Cardiac muscle cell (in vitro differentiated cells and primary cell): Measurements from ENCODE around the gene ADAR. TPM values are rescaled to one million over a fixed set of nuclear protein-coding genes. Genes with fewer than 3 reads are reported as not detected.

Experiments
- DNase-seq, 2 donors: peaks; one replicate each; pipeline versions ENCODE4 v3.0.0 to v3.0.0-alpha.2; 2010 to 2017; ENCODE audit warnings: low read depth in 1 of 2, low spot score in 1 of 2
- H3K27ac ChIP-seq: fragments of 200-600 bp; sonication (generic); 2 replicates; pipeline ENCODE4 v1.5.1; 2016
- H3K27me3 ChIP-seq: fragments of 200-600 bp; sonication (generic); 2 replicates; pipeline ENCODE4 v1.6.0; 2016; ENCODE audit warnings: control low read depth
- H3K36me3 ChIP-seq: fragments of 200-600 bp; sonication (generic); 2 replicates; pipeline ENCODE4 v1.5.1; 2016; ENCODE audit warnings: control low read depth
- H3K4me1 ChIP-seq: fragments of 200-600 bp; sonication (generic); 2 replicates; pipeline ENCODE4 v1.8.1; 2017; ENCODE audit warnings: low read depth, mild to moderate bottlenecking, mixed run types
- H3K4me3 ChIP-seq: fragments of 200-600 bp; sonication (generic); 2 replicates; pipeline ENCODE4 v1.5.1; 2016; ENCODE audit warnings: mild to moderate bottlenecking
- H3K9me3 ChIP-seq: fragments of 200-600 bp; sonication (generic); 2 replicates; pipeline ENCODE4 v1.5.1; 2017; ENCODE audit warnings: low read depth, mild to moderate bottlenecking, control low read depth
- polyA plus RNA-seq: library from polyadenylated mRNA; unstranded; fragments of >200 nt; fragmentation: Nextera tagmentation; extraction: Ambion mirVana; gene quantifications from 2 replicates; pipeline ENCODE4 v1.2.1, GENCODE V29; 2016
- total RNA-seq: library from RNA; depleted of rRNA; stranded (reverse); fragments of >200 nt; gene quantifications from 2 replicates; pipeline ENCODE4 v1.2.3, GENCODE V29; 2016
- TF ChIP-seq, protein P1 (sequence below): IDR thresholded peaks from 2 replicates; pipeline ENCODE4 v1.5.1; 2012; ENCODE audit warnings: low read depth, mild to moderate bottlenecking, low read length

The ADAR gene
- total and polyA plus RNA-seq, 2 experiments from 2014 or later: 47.5 to 74.3 TPM

DNA sequence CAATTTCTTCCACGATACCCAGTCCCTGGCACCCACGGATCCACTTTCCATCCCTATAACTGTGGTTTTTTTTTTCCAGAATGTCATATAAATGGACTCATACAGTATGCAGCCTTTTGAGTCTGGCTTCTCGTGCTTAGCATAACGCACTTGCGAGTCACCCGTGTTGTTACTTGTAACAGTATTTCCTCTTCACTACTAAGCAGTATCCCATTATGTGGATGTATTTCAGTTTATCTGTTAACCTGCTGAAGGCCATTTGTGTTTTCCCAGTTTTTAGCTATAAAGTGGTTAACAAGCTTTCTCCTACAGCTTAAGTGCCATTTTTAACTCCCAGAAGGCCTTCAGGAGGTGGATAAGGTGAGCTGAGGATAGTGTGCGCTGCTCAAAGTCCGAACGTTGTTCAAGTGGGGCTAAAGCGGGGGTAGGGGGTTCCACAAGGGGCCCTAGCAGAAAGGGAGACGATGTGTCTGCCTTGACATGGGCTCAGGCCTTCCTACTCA lies 829 bp downstream of the ADAR start:
- Histone ChIP-seq H3K9me3 (no peaks in the 10 kb centered on the region), H3K27ac (peak overlapping the region; percentile 95), H3K36me3 (no peaks in the 10 kb centered on the region), H3K27me3 (no peaks in the 10 kb centered on the region), H3K4me3 (peak overlapping the region; percentile 61), H3K4me1 (no peaks in the 10 kb centered on the region)
- DNase-seq: peak in 1 of 2 donors; percentile 52
- TF ChIP-seq, protein P1, sequence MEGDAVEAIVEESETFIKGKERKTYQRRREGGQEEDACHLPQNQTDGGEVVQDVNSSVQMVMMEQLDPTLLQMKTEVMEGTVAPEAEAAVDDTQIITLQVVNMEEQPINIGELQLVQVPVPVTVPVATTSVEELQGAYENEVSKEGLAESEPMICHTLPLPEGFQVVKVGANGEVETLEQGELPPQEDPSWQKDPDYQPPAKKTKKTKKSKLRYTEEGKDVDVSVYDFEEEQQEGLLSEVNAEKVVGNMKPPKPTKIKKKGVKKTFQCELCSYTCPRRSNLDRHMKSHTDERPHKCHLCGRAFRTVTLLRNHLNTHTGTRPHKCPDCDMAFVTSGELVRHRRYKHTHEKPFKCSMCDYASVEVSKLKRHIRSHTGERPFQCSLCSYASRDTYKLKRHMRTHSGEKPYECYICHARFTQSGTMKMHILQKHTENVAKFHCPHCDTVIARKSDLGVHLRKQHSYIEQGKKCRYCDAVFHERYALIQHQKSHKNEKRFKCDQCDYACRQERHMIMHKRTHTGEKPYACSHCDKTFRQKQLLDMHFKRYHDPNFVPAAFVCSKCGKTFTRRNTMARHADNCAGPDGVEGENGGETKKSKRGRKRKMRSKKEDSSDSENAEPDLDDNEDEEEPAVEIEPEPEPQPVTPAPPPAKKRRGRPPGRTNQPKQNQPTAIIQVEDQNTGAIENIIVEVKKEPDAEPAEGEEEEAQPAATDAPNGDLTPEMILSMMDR: no peak

DNA sequence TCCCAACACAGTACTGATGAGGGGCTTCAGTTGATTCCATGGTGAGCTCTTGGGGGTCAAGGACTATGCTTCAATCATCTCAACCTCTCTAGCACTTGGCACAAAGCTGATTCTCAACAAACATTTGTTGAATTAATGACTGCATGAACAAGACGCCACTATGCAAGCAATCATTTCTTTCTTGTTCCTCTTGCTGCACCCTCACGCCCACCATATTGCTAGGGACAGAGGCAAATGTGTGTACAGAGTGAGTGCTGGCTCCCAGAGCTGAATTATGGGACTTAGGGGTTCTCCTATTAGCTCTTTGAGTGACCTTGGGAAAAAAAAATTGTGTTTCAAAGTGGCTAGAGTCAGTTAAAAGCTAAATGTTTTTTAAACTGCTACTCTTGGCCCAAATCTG lies 2.5 kb downstream of the ADAR start:
- Histone ChIP-seq H3K27me3 (no peaks in the 10 kb centered on the region), H3K36me3 (peaks cover 8% of the 10 kb centered on the region), H3K4me3 (no peak overlapping the region), H3K4me1 (no peaks in the 10 kb centered on the region), H3K27ac (no peak overlapping the region), H3K9me3 (no peaks in the 10 kb centered on the region)
- TF ChIP-seq, protein P1: no peak
- DNase-seq: no peak

DNA sequence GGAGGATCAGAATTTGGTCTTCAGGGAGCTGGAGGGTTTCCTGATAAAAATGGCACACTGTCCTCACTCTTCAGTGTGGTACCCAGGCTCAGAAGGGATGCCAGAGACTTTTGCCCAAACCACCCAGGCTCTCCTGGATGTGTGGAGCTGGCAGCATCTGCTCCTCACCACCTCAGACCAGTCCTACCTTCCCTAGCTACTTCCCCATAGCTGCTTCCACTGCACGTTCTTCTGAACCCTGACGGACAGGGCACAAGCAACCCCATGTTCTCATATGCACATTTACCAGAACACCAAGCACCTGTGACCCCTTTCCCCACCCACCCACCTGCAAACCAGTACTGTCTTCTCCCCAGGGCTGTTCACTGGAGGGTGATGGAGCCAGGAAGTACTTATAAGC lies 4.7 kb downstream of the ADAR start:
- Histone ChIP-seq H3K27ac (no peak overlapping the region), H3K9me3 (no peaks in the 10 kb centered on the region), H3K36me3 (peaks cover 9% of the 10 kb centered on the region), H3K4me3 (no peak overlapping the region), H3K27me3 (no peaks in the 10 kb centered on the region), H3K4me1 (peaks cover 11% of the 10 kb centered on the region)
- no peak for DNase-seq
- TF ChIP-seq, protein P1: no peak

DNA sequence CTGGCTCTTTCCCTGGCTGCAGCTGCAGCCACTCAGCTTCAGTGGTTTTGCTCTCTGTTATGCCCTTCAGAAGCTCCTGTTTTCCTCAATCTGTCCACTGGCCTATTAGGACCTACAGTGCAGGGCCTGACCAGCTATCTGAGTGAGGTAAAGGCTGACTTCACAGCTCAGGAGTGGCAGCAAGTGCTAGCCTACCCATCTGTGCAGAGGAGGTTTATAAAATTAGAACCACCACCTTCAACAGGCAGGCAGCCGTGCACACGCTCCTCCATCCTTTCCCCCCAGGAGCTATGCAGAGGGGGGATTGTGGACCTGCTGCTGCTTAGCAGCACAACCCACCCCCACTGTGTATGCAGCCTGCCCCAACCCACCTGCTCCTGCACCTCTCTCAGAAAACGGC lies 8.3 kb downstream of the ADAR start:
- peaks cover 40% of the 10 kb centered on the region for H3K36me3 ChIP-seq
- H3K4me1 ChIP-seq: peaks cover 11% of the 10 kb centered on the region
- peak; percentile 20 to 33 for DNase-seq
- TF ChIP-seq, protein P1: no peak
- H3K9me3 ChIP-seq: no peaks in the 10 kb centered on the region
- H3K27me3 ChIP-seq: no peaks in the 10 kb centered on the region
- H3K4me3 ChIP-seq: no peak overlapping the region
- H3K27ac ChIP-seq: peak overlapping the region; percentile 64

DNA sequence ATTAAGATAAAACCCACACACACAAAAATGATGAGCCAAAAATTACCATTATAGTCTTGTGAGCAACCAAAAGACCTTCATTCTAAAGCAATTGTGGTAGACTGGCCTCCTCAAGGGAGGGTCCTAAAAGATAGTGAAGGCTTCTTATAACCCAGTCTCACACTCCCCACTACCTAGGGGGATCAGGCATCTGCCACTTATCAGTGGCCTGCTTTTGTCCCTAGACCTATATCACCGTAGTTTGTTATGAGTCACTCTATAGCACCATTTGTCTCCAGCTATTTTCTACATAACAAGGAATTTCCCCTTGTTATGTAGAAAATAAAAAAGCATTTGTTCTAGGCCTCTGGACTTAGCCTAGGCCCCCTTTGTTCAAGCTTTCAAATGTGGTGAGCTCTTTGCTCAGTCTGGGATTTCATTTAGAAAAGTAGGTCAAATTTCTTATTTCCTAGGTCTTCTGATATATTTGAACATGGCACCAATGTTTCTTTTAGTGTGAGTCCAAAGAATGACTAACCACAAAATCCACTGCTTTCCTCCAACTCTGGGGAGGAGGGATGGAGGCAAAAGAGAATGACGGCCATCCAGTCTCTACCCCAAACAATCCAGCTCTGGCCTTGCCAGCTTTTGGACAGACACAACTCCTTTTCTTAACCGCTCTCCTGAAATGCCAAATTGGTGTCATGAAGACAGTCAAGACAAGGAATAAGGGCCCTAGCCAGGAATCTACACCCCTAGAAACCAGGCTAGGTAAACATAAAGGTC lies 8.9 kb downstream of the ADAR start:
- H3K27ac ChIP-seq: peak overlapping the region; percentile 64
- no peaks in the 10 kb centered on the region for H3K27me3 ChIP-seq
- H3K36me3 ChIP-seq: peaks cover 46% of the 10 kb centered on the region
- no peak overlapping the region for H3K4me3 ChIP-seq
- DNase-seq: peak in 1 of 2 donors; percentile 17
- TF ChIP-seq, protein P1: no peak
- peaks cover 11% of the 10 kb centered on the region for H3K4me1 ChIP-seq
- H3K9me3 ChIP-seq: no peaks in the 10 kb centered on the region
